HG03280 (cell line): Measurements from ENCODE around the gene CCDC152.
"Not testable (repeated sequence)": the region's sequence is repeated elsewhere in the genome, so short reads cannot be mapped to it uniquely, and the experiment has no call there.

Experiments
- ATAC-seq: cut with Tn5 transposase; IDR thresholded peaks from one replicate; pipeline ENCODE4 v1.9.1; 2021; ENCODE audit warnings: mild to moderate bottlenecking, moderate library complexity; ENCODE audit not compliant: unreplicated experiment

Gene CCDC152

GRCh38 chr5:42756606-42757601 is at the start of gene CCDC152:
Gene CCDC152, plus strand, starts transcription at chr5:42756818. Its CDS starts 2,304 bp downstream, at chr5:42759122.
- peak; percentile 92 for ATAC-seq

- ATAC-seq: no peak
Measured at GRCh38 chr5:42715785-42716184, 40.8 kb upstream of the CCDC152 start.

- ATAC-seq: peak; percentile 57
Measured at GRCh38 chr5:42718591-42718990, 38.0 kb upstream of the CCDC152 start.

- peak; percentile 15 for ATAC-seq
Measured at GRCh38 chr5:42719034-42719433, 37.6 kb upstream of the CCDC152 start.

- ATAC-seq: no peak
Measured at GRCh38 chr5:42720251-42720650, 36.4 kb upstream of the CCDC152 start.

GRCh38 chr5:42721484-42721883 is 35.1 kb upstream of the CCDC152 start:
- no peak for ATAC-seq

GRCh38 chr5:42734531-42735058 is 22.0 kb upstream of the CCDC152 start:
- ATAC-seq: not testable (repeated sequence)

- ATAC-seq: no peak
Measured at GRCh38 chr5:42740920-42741319, 15.7 kb upstream of the CCDC152 start.

- ATAC-seq: no peak
Measured at GRCh38 chr5:42745426-42745825, 11.2 kb upstream of the CCDC152 start.

GRCh38 chr5:42745856-42746255 is 10.8 kb upstream of the CCDC152 start:
- ATAC-seq: no peak

GRCh38 chr5:42749020-42749419 is 7.6 kb upstream of the CCDC152 start:
- no peak for ATAC-seq

- no peak for ATAC-seq
Measured at GRCh38 chr5:42750507-42750906, 6.1 kb upstream of the CCDC152 start.

GRCh38 chr5:42751044-42751443 is 5.6 kb upstream of the CCDC152 start:
- no peak for ATAC-seq

GRCh38 chr5:42753099-42753498 is 3.5 kb upstream of the CCDC152 start:
- ATAC-seq: no peak

GRCh38 chr5:42759456-42759855 is 2.8 kb downstream of the CCDC152 start:
- no peak for ATAC-seq

- no peak for ATAC-seq
Measured at GRCh38 chr5:42760426-42760825, 3.8 kb downstream of the CCDC152 start.

GRCh38 chr5:42761791-42762190 is 5.2 kb downstream of the CCDC152 start:
- ATAC-seq: no peak

GRCh38 chr5:42767491-42768105 is 11.0 kb downstream of the CCDC152 start:
- ATAC-seq: no peak

GRCh38 chr5:42768106-42768504 is 11.5 kb downstream of the CCDC152 start:
- ATAC-seq: no peak

GRCh38 chr5:42770003-42770402 is 13.4 kb downstream of the CCDC152 start:
- ATAC-seq: no peak

GRCh38 chr5:42772265-42772993 is 15.8 kb downstream of the CCDC152 start:
- no peak for ATAC-seq
